ENCODE measurements around the gene STAG1.
"Not testable (repeated sequence)": the region's sequence is repeated elsewhere in the genome, so short reads cannot be mapped to it uniquely, and the experiment has no call there.

STAG1 gene

DNA sequence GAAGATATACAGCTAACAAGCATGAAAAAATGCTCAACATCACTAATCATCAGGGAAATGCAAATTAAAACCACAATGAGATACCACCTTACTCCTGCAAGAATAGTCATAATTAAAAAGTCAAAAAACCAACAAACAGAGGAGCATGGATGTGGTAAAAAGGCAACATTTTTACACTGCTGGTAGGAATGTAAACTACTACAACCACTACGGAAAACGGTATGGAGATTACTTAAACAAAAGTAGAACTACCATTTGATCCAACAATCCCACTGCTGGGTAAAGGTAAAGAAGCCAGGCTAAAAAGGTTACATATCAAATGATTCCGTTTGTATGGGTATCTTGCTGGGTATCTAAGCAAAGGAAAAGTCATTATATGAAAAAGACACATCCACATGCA is 53.8 kb downstream of the STAG1 start:
- no peak for DNase-seq

DNA sequence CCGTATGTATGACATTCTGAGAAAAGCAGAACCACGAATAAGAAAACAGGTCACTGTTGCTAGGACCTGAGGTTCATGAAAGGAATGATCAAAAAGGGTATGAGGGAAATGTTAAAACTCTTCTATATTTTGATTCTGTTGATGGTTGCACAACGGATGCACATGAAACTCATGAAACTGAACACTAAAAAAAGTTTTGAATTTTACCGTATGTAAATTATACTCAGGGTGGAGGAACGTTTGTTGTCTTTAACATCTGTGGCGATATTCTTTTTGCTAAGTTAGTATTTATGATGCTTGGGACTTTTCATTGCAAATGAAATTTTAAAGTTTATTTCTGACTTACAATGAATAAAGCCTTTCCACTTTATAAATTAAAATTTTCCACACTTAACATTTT is 55.4 kb downstream of the STAG1 start:
- no peak for DNase-seq

GRCh38 chr3:136694321-136694720 is 57.9 kb downstream of the STAG1 start:
- peak in 2 of 5 experiments; percentile 16 to 79 for DNase-seq

GRCh38 chr3:136690599-136690998 is 61.6 kb downstream of the STAG1 start:
- peak in 1 of 5 experiments; percentile 62 for DNase-seq

DNA sequence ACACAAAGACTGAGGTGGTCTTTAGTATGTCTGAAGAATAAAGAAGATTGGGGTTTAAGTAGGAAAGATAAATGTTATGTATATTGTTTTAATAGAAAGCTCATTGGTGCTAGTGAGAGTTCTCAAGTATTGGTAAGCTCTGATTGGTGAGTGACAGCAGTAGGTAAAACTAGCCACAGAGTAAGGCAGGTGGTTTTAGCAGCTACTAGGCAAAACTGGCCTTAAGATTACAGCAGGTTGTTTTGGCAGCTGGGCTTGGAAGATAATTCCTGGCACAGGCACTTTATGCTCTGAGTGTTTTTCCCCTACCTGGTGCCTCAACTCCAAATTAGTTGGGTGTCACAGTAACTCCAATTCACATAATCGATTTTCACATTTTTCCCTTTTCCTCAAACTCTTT is 66.3 kb downstream of the STAG1 start:
- DNase-seq = peak in 1 of 5 experiments; percentile 19

- DNase-seq = no peak
These were observed 69.4 kb downstream of the STAG1 start for GRCh38 chr3:136682740-136683312.

DNA sequence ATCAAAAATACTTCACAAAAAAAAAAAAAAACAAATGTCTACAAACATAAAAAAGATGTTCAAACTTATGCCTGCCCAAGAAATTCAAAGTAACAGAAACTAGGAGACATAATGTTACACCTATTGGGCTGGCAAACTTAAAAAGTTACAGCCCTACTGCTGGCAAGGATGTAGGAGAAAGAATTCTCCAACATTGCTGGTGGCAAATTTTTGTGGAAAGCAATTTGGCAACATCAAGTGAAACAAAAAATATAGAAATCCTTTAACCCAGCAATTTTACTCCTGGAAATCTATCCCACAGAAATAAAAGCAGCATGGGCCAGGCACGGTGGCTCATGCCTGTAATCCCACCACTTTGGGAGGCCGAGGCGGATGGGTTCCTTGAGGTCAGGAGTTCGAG is 73.2 kb downstream of the STAG1 start:
- no peak for DNase-seq

DNA sequence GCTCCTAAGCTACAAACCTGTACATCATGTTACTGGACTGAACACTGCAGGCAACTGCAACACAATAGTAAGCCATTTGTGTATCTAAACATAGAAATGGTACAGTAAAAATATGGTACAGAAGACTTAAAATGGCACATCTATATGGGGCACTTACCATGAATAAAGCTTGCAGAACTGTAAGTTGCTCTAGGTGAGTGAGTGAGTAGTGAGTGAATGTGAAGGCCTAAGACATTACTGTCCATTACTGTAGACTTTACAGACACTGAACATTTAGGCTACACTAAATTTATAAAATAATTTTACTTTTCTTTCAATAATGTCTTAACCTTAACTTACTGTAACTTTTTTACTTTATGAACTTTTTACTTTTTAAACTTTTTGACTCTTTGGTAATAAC is 76.2 kb downstream of the STAG1 start:
- no peak for DNase-seq

DNA sequence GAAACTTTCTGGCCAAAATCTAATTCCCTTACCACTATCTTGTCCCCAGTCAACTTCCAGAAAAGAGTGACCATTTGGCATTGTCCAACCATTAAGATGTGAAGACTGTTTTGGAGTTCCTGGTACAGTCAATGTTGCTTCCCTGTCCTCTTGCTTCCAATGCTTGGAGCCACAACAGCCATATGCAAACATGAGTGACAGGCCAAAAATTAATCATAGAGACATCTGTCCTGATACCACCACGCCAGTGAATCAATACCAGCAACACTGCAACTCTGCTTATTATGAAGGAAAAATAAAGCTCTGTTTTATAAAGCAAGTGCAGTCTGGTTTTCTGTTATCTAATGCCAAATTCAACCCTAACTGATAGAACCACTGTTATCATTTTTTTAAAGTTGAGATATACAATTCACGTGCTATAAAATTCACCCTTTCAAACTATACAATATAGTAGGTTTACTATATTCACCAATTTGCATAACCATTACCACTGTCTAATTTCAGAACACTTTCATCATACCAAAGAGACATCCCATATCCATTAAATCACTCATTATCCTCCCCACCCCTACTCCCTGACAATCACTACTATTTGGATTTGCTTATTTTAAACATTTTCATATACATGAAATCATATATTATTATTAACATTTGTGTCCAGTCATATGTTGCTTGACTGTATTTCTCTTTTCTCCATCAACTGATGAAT is 76.9 kb downstream of the STAG1 start:
- DNase-seq = no peak

DNA sequence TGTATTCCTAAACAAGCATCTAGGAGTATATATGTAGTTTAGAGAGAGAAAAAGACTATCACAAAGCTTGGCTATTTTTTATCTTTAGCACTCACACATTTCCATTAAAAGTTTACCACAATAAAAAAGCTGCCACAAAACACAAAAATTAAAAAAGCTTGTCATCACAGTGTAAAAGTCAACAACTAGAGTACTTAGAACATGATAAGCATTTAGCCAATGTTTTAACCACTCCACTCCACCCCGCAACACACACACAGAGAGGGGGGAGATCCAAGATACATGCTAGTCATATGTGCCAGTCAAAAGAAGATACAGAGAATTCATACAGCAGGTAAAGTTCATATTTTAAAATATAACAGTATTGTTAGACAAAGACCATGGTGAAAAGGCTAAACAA is 79.7 kb downstream of the STAG1 start:
- no peak for DNase-seq

GRCh38 chr3:136671921-136672320 is 80.3 kb downstream of the STAG1 start:
- DNase-seq = no peak

DNA sequence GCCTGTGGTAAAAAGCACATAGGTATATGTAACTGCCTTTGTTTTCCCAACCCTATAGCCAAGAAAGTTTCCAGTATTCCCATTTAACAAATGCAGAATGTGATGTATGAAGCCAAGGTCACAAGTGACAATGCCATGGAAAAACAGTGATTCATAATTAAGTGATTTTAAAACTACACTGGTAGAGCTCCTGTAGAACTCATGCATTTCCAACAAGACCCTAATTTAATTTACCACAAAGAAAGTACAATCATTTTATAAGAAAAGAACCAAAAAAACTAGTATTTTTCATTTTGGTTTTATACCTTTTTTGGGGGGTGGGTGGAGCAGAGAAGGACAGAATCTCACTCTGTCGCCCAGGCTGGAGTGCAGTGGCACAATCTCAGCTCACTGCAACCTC is 82.0 kb downstream of the STAG1 start:
- DNase-seq = no peak

GRCh38 chr3:136667081-136667480 is 85.1 kb downstream of the STAG1 start:
- no peak for DNase-seq

DNA sequence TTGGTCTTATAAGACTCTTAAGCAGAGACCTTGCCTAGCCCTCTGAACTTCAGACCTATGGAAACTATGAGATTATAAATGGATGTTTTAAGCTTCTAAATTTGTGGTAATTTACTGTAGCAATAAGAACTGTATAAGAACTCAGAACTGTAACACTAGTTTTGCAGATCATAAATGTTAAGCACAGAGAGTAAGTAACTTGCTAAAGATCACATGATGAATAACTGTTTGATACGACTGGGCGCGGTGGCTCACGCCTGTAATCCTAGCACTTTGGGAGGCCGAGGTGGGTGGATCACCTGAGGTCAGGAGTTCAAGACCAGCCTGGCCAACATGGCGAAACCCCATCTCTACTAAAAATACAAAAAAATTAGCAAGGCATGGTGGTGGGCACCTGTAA is 85.9 kb downstream of the STAG1 start:
- DNase-seq = not testable (repeated sequence)

DNA sequence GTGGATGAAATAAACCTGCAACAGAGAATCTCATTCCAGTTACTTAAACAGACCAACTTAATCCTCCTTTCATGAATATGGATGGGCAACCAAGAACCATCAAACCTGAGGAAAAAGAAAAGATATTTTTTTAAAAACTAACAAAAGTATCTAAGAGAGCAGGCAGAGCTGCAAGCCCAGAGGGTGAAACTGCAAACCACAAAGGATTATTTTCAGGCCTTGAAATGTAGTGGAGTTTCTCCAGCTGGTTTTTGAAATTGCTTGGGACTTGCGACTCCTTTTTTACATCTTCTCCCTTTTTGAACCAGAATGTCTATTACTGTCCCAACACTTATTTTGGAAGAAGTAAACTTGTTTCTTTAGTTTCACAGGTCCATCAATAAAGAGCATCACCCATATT is 87.4 kb downstream of the STAG1 start:
- DNase-seq = no peak

DNA sequence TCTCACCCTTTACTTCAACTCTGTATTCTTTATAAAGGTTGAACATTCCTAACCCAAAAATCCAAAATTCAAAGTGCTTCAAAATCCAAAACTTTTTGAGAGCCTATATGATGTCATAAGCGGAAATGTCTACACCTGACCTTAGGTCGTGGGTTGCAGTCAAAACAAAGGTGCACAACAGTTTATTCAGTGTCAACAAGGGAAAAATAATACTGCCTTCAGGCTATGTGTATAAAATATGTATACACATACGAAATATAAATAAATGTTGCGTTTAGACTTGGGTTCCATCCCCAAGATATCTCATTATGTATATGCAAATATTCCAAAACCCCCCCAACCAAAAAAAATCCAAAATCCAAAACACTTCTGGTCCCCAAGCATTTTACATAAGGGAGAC is 90.9 kb downstream of the STAG1 start:
- no peak for DNase-seq

DNA sequence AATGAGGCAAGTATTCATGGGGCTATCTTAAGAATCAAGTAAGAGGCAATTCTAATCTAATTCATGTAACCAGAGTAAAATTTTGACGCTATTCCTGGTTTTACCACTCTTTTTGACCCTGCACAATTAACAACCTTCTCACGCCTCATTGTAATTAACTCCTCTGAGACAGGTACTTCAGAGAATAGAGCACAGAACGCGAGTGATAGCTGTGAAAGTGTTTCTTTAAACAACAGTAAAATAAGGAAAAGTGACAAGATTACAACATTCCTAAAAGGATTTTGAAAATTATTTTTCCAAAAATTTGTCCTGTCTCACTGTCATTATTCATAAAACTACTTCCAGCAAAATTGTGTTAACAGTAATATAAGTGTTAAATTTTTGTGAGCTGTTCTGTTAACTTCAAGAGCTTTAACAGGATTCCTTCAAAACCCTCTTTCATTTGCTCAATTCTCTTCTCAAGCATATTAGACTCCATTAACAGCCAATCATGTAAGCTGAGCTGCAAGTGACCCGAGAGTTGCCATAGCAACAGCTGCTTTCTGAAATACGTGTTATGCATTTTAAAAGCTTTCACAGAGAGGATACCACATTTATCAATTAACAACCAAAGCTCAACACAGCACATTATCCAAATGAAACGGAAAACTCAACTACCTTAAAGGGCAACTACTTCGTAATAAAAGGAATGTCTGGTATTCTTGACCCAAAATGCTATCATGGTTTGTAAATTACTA is 93.1 kb downstream of the STAG1 start:
- peak in 1 of 5 experiments; percentile 23 for DNase-seq

DNA sequence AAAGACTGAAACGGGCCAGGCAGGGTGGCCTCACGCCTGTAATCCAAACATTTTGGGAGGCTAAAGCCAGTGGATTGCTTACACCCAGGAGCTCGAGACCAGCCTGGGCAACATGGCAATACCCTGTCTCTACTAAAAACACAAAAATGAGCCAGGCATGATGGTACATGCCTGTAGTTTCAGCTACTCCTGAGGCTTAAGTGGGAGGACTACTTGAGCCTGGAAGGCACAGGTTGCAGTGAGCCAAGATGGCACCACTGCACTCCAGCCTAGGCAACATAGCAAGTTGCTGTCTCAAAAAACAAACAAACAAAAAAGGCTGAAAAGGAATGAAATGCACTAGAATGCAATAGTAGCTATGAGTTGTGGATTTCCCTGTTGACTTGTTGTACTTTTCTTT is 94.7 kb downstream of the STAG1 start:
- no peak for DNase-seq

GRCh38 chr3:136653628-136654027 is 98.5 kb downstream of the STAG1 start:
- DNase-seq = no peak

DNA sequence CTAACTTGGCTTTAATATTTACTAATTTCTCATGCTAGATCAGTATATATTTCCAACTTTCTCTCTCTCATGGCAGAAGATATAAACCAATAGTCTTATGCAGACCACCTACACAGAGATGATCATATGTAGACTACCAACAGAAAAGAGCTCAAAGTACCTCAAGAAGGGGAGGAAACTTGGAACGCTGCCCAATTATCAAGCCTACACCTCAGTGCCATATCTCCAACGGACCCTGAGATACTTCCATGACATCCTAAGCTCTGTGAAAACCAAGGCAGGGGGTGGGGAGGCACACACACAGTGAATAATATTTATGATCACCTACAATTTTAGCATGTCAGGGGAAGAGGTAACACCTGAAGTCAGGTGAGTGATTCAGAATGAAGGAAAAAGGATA is 100.6 kb downstream of the STAG1 start:
- DNase-seq = no peak

DNA sequence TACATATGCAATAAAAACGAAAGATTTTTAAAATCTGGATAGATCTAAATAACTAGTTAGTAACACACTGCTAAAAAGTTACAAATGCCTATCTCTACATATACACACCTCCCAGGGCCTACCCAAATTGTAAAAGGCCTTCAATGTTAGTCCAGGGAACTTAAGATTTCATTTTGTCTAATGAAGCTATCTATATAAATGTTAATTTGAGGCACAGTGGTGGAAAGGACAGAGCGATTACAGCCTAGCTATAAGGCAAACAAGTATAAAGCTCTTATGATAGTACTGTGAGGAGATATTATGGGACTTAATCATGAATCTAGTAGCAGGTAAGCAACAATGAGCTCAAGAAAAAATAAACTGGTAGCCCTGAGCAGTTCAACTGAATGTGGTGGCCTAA is 101.7 kb downstream of the STAG1 start:
- DNase-seq = no peak

GRCh38 chr3:136645915-136646314 is 106.3 kb downstream of the STAG1 start:
- no peak for DNase-seq

DNA sequence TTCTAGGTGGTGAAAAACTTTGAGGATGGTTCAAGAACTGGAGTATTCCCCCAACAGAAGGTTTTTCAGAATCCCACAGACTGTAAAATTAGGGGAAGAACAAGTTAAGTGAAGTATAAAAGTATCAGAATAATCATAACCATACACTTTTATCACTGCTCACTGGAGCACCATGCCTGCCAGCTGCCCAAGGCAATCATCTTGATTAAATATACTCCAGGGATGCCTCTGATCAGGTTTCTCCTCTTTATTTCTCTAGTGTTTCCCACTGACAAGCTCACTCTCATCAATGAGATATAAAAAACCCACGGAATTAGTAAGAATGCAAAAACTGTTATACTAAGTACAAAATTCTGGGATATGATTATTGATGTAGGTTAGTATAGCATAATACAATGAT is 108.0 kb downstream of the STAG1 start:
- DNase-seq = no peak

- DNase-seq = not testable (repeated sequence)
These were observed 108.8 kb downstream of the STAG1 start for GRCh38 chr3:136643380-136643779.

Measured in T-helper 2 cell (primary cell).